HepG2 (cell line): ENCODE results near the gene DIP2C. TPM values are rescaled to one million over a fixed set of nuclear protein-coding genes. Genes with fewer than 3 reads are reported as not detected.

ENCODE experiments used
- KIAA2018 ChIP-seq: sonication (generic); formaldehyde crosslinking; IDR thresholded peaks from 2 replicates; pipeline ENCODE4 v1.5.0; 2020; ENCODE audit warnings: mild to moderate bottlenecking, missing genetic modification reagents, borderline replicate concordance
- LRRFIP1 ChIP-seq: sonication (generic); formaldehyde crosslinking; conservative IDR thresholded peaks from 2 replicates; pipeline ENCODE4 v1.4.0; 2020; ENCODE audit warnings: missing genetic modification reagents
- ZNF10 ChIP-seq: sonication (generic); formaldehyde crosslinking; IDR thresholded peaks from 2 replicates; pipeline ENCODE4 v1.4.0; 2020; ENCODE audit warnings: mild to moderate bottlenecking, low read depth, missing genetic modification reagents, borderline replicate concordance
- polyA plus RNA-seq, 8 experiments: library from polyadenylated mRNA; depleted of rRNA in 3 of 8; stranded (reverse) in 7 of 8; unstranded in 1 of 8; fragments of >200 nt; fragmentation: Illumina TruSeq in 4 of 8; extraction: Trizol in 4 of 8; gene quantifications; 2 replicates each; pipeline versions ENCODE4 v1.2.1 to v1.2.3, GENCODE V29; 2011 to 2016; ENCODE audit warnings: low read depth in 4 of 8, missing spikeins in 1 of 8, mixed read lengths in 1 of 8; ENCODE audit not compliant: insufficient read depth in 1 of 8
- total RNA-seq, 5 experiments: library from RNA; depleted of rRNA; stranded (reverse); fragments of >200 nt; fragmentation: Illumina TruSeq; extraction: Trizol; gene quantifications; 2 replicates each; pipeline ENCODE4 v1.2.3, GENCODE V29; 2016; ENCODE audit warnings: low read depth in 1 of 5

DIP2C gene
- total and polyA plus RNA-seq, 2 of the 13 experiments (the other 11 are each of a cell fraction or from before 2014, with no cell fraction given): 2.2 to 2.7 TPM

- no peak for TF ChIP-seq KIAA2018 (CRISPR knock-in tag)
- no peak for TF ChIP-seq LRRFIP1 (CRISPR knock-in tag)
- no peak for TF ChIP-seq ZNF10 (CRISPR knock-in tag)
These were observed 106.0 kb downstream of the DIP2C start (continued) for GRCh38 chr10:583433-583832.
